Mammary epithelial cell (primary cell): ENCODE results near the gene FABP3.

Source experiments
- EZH2 ChIP-seq: IDR thresholded peaks from 2 replicates; pipeline ENCODE4 v1.6.1; 2012; ENCODE audit warnings: low read length, inconsistent platforms, borderline replicate concordance
- TF ChIP-seq, protein P1 (sequence below), 2 donors: IDR thresholded peaks in 1 of 2; conservative IDR thresholded peaks in 1 of 2; 2 replicates each; pipeline ENCODE4 v1.5.1; 2011 to 2012; ENCODE audit warnings: inconsistent platforms in 2 of 2, low read length in 2 of 2, mild to moderate bottlenecking in 2 of 2, control low read depth in 1 of 2, low read depth in 1 of 2; ENCODE audit not compliant: insufficient read depth in 1 of 2; ENCODE audit errors: extremely low read depth in 1 of 2

DNA sequence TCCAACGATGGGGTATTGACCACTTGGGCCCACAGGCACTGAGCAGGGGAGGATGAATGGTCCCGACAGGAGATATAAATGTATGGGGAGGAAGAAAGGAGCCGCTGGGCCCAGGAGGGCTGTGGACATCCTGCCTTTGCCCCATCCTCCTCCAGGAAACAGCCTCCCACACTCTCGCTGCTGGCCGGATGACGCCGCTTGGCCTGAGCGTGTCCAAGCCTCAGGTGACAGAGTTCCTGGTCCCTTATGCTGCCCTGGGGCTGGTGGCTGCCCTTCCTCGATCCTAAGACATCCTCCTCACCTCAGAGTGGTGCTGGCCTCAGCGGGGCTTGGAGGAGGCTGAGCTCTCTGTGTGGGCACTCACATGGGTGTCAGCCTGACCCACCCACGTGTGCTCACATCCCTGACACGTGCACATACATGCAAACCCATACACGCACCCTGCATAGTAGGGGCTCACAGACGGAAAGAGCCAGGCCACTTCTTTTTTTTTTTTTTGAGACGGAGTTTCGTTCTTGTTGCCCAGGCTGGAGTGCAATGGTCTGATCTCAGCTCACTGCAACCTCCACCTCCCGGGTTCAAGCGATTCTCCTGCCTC lies 34.3 kb upstream of the FABP3 start:
- TF ChIP-seq, protein P1, sequence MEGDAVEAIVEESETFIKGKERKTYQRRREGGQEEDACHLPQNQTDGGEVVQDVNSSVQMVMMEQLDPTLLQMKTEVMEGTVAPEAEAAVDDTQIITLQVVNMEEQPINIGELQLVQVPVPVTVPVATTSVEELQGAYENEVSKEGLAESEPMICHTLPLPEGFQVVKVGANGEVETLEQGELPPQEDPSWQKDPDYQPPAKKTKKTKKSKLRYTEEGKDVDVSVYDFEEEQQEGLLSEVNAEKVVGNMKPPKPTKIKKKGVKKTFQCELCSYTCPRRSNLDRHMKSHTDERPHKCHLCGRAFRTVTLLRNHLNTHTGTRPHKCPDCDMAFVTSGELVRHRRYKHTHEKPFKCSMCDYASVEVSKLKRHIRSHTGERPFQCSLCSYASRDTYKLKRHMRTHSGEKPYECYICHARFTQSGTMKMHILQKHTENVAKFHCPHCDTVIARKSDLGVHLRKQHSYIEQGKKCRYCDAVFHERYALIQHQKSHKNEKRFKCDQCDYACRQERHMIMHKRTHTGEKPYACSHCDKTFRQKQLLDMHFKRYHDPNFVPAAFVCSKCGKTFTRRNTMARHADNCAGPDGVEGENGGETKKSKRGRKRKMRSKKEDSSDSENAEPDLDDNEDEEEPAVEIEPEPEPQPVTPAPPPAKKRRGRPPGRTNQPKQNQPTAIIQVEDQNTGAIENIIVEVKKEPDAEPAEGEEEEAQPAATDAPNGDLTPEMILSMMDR (conservative IDR thresholded peaks at IDR 0.05 in 1 of 2, IDR thresholded peaks at IDR 0.05 in 1 of 2; ENCODE audit: extremely low read depth in 1 of 2, insufficient read depth in 1 of 2, low read depth in 1 of 2, low read length in 2 of 2), result no peak
- TF ChIP-seq EZH2, result no peak
